Neural cell (in vitro differentiated cells): ENCODE data around the gene RIMS4. TPM values are rescaled to one million over a fixed set of nuclear protein-coding genes. Genes with fewer than 3 reads are reported as not detected.

Experiments used
- H2AFZ ChIP-seq: fragments of 200-600, 300-800 bp; sonication (generic), shearing (Covaris generic); 2 replicates; pipeline ENCODE4 v1.6.0; 2014; ENCODE audit warnings: low read depth, mild to moderate bottlenecking, antibody characterized with exemption, low read length, moderate library complexity
- H3F3A ChIP-seq: fragments of 200-600 bp; shearing (Covaris generic); 2 replicates; pipeline ENCODE4 v1.6.1; 2016; ENCODE audit warnings: mild to moderate bottlenecking, moderate library complexity, mixed read lengths, antibody characterized with exemption, low read length; ENCODE audit not compliant: insufficient read depth, poor library complexity, severe bottlenecking
- H3K27ac ChIP-seq: fragments of 200-600, 300-800 bp; sonication (generic), shearing (Covaris generic); 2 replicates; pipeline ENCODE4 v1.5.1; 2014; ENCODE audit warnings: mild to moderate bottlenecking, low read length, moderate library complexity
- H3K27me3 ChIP-seq: fragments of 300-800, 200-600 bp; sonication (generic), shearing (Covaris generic); 2 replicates; pipeline ENCODE4 v1.6.0; 2014; ENCODE audit warnings: mild to moderate bottlenecking, low read depth, low read length, moderate library complexity; ENCODE audit not compliant: insufficient read depth
- H3K36me3 ChIP-seq: fragments of 300-800, 200-600 bp; sonication (generic), shearing (Covaris generic); 2 replicates; pipeline ENCODE4 v1.5.1; 2014; ENCODE audit warnings: mild to moderate bottlenecking, antibody characterized with exemption, low read length, moderate library complexity; ENCODE audit not compliant: insufficient read depth
- H3K4me2 ChIP-seq: fragments of 300-800, 200-600 bp; sonication (generic), shearing (Covaris generic); 2 replicates; pipeline ENCODE4 v1.6.0; 2014; ENCODE audit warnings: mild to moderate bottlenecking, low read length
- H3K4me3 ChIP-seq: fragments of 300-800, 200-600 bp; sonication (generic), shearing (Covaris generic); 2 replicates; pipeline ENCODE4 v1.5.1; 2014; ENCODE audit warnings: mild to moderate bottlenecking, low read length, moderate library complexity
- H3K79me2 ChIP-seq: fragments of 200-600 bp; shearing (Covaris generic); replicated peaks from 2 replicates; pipeline ENCODE4 v1.6.0; 2014; ENCODE audit warnings: mild to moderate bottlenecking, low read length, moderate library complexity; ENCODE audit not compliant: insufficient read depth
- H3K9ac ChIP-seq: fragments of 300-800, 200-600 bp; sonication (generic), shearing (Covaris generic); 2 replicates; pipeline ENCODE4 v1.6.1; 2016; ENCODE audit warnings: mild to moderate bottlenecking, low read length, mixed read lengths
- H3K9me2 ChIP-seq: fragments of 200-600 bp; shearing (Covaris generic); 2 replicates; pipeline ENCODE4 v1.6.1; 2016; ENCODE audit warnings: mild to moderate bottlenecking, low read length, mixed read lengths; ENCODE audit not compliant: insufficient read depth
- H3K9me3 ChIP-seq: fragments of 200-600, 300-800 bp; sonication (generic), shearing (Covaris generic); 2 replicates; pipeline ENCODE4 v1.6.1; 2016; ENCODE audit warnings: mild to moderate bottlenecking, mixed run types, low read length, moderate library complexity, mixed read lengths
- H4K20me1 ChIP-seq: fragments of 200-600 bp; shearing (Covaris generic); 2 replicates; pipeline ENCODE4 v1.6.1; 2016; ENCODE audit warnings: mild to moderate bottlenecking, mixed run types; ENCODE audit not compliant: insufficient read depth
- EP300 ChIP-seq: fragments of 450-650 bp; conservative IDR thresholded peaks from 2 replicates; pipeline ENCODE4 v1.6.1; 2014; ENCODE audit warnings: antibody characterized with exemption, mild to moderate bottlenecking, moderate library complexity; ENCODE audit not compliant: poor library complexity, severe bottlenecking
- EZH2 ChIP-seq: fragments of 200-600, 300-800 bp; shearing (Covaris generic), sonication (generic); IDR thresholded peaks from 2 replicates; pipeline ENCODE4 v1.6.1; 2014; ENCODE audit warnings: antibody characterized with exemption, low read length, borderline replicate concordance, mild to moderate bottlenecking; ENCODE audit not compliant: insufficient read depth, poor library complexity, severe bottlenecking
- MXI1 ChIP-seq: fragments of 450-650 bp; conservative IDR thresholded peaks from 2 replicates; pipeline ENCODE4 v1.6.1; 2014; ENCODE audit warnings: antibody characterized with exemption, mild to moderate bottlenecking; ENCODE audit not compliant: poor library complexity, severe bottlenecking
- POLR2AphosphoS5 ChIP-seq: IDR thresholded peaks from 2 replicates; pipeline ENCODE4 v1.6.1; 2012
- RAD21 ChIP-seq: fragments of 450-650 bp; conservative IDR thresholded peaks from 2 replicates; pipeline ENCODE4 v1.6.1; 2014; ENCODE audit warnings: antibody characterized with exemption, mild to moderate bottlenecking, moderate library complexity
- SMC3 ChIP-seq: fragments of 450-650 bp; conservative IDR thresholded peaks from 2 replicates; pipeline ENCODE4 v1.6.1; 2014; ENCODE audit warnings: antibody characterized with exemption, mild to moderate bottlenecking, moderate library complexity; ENCODE audit not compliant: poor library complexity
- TAF1 ChIP-seq: IDR thresholded peaks from 2 replicates; pipeline ENCODE4 v1.6.1; 2012; ENCODE audit warnings: low read depth
- polyA plus RNA-seq: library from polyadenylated mRNA; depleted of rRNA; stranded (reverse); fragments of >200 nt; gene quantifications from 2 replicates; pipeline ENCODE4 v1.2.3, GENCODE V29; 2014
- TF ChIP-seq, protein P1 (sequence below): IDR thresholded peaks from 2 replicates; pipeline ENCODE4 v1.6.1; 2012; ENCODE audit warnings: borderline replicate concordance
- TF ChIP-seq, protein P2 (sequence below): fragments of 450-650 bp; IDR thresholded peaks from 2 replicates; pipeline ENCODE4 v1.5.1; 2014; ENCODE audit warnings: antibody characterized with exemption, mild to moderate bottlenecking, moderate library complexity; ENCODE audit not compliant: poor library complexity, severe bottlenecking

The RIMS4 gene
- polyA plus RNA-seq, 1 donor from 2014 or later = 40.6 TPM

GRCh38 chr20:44768854-44769480 lies 41.4 kb downstream of the RIMS4 start:
- Histone ChIP-seq H3K27me3 (no peaks in the 10 kb centered on the region), H3K4me3 (no peak overlapping the region), H3F3A (no peaks in the 10 kb centered on the region), H3K9ac (no peak overlapping the region), H3K4me2 (no peak overlapping the region), H3K9me3 (no peaks in the 10 kb centered on the region), H3K36me3 (no peaks in the 10 kb centered on the region), H3K79me2 (no peaks in the 10 kb centered on the region), H2AFZ (no peak overlapping the region), H3K9me2 (no peaks in the 10 kb centered on the region), H4K20me1 (no peaks in the 10 kb centered on the region), H3K27ac (no peak overlapping the region)
- no peak for TF ChIP-seq RAD21
- TF ChIP-seq, protein P1, sequence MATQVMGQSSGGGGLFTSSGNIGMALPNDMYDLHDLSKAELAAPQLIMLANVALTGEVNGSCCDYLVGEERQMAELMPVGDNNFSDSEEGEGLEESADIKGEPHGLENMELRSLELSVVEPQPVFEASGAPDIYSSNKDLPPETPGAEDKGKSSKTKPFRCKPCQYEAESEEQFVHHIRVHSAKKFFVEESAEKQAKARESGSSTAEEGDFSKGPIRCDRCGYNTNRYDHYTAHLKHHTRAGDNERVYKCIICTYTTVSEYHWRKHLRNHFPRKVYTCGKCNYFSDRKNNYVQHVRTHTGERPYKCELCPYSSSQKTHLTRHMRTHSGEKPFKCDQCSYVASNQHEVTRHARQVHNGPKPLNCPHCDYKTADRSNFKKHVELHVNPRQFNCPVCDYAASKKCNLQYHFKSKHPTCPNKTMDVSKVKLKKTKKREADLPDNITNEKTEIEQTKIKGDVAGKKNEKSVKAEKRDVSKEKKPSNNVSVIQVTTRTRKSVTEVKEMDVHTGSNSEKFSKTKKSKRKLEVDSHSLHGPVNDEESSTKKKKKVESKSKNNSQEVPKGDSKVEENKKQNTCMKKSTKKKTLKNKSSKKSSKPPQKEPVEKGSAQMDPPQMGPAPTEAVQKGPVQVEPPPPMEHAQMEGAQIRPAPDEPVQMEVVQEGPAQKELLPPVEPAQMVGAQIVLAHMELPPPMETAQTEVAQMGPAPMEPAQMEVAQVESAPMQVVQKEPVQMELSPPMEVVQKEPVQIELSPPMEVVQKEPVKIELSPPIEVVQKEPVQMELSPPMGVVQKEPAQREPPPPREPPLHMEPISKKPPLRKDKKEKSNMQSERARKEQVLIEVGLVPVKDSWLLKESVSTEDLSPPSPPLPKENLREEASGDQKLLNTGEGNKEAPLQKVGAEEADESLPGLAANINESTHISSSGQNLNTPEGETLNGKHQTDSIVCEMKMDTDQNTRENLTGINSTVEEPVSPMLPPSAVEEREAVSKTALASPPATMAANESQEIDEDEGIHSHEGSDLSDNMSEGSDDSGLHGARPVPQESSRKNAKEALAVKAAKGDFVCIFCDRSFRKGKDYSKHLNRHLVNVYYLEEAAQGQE = no peak
- TF ChIP-seq POLR2AphosphoS5 = no peak
- TF ChIP-seq, protein P2, sequence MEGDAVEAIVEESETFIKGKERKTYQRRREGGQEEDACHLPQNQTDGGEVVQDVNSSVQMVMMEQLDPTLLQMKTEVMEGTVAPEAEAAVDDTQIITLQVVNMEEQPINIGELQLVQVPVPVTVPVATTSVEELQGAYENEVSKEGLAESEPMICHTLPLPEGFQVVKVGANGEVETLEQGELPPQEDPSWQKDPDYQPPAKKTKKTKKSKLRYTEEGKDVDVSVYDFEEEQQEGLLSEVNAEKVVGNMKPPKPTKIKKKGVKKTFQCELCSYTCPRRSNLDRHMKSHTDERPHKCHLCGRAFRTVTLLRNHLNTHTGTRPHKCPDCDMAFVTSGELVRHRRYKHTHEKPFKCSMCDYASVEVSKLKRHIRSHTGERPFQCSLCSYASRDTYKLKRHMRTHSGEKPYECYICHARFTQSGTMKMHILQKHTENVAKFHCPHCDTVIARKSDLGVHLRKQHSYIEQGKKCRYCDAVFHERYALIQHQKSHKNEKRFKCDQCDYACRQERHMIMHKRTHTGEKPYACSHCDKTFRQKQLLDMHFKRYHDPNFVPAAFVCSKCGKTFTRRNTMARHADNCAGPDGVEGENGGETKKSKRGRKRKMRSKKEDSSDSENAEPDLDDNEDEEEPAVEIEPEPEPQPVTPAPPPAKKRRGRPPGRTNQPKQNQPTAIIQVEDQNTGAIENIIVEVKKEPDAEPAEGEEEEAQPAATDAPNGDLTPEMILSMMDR = no peak
- no peak for TF ChIP-seq MXI1
- no peak for TF ChIP-seq EP300
- no peak for TF ChIP-seq SMC3
- TF ChIP-seq EZH2 = no peak

DNA sequence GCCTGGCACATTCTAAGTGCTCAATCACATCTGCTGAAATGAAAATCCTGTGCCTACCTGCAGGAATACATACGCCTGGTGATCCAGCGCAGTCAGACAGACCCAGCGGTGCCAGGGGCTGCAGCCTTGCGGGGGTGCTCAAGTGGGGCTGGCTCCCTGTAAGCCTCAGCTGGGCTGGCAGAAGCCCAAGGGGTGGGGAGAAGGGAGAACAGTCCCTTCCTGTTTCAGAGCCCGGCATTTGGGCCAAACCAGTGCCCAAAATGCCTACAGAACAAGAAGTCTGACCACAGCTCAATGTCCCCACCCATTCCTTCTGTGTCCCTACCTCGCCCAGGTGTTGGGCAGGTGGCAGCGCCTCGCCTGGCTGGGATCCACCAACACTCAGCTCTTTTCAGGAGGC lies 42.1 kb downstream of the RIMS4 start:
- H3K9me2 ChIP-seq = no peaks in the 10 kb centered on the region
- no peak overlapping the region for H3K4me2 ChIP-seq
- H3K27ac ChIP-seq = no peak overlapping the region
- no peaks in the 10 kb centered on the region for H3K9me3 ChIP-seq
- H3K79me2 ChIP-seq = no peaks in the 10 kb centered on the region
- no peaks in the 10 kb centered on the region for H4K20me1 ChIP-seq
- H2AFZ ChIP-seq = no peak overlapping the region
- H3K36me3 ChIP-seq = no peaks in the 10 kb centered on the region
- no peaks in the 10 kb centered on the region for H3F3A ChIP-seq
- no peak overlapping the region for H3K4me3 ChIP-seq
- TF ChIP-seq, protein P2 = no peak
- TF ChIP-seq, protein P1 = no peak
- TF ChIP-seq POLR2AphosphoS5 (no peak), MXI1 (no peak), EP300 (no peak), TAF1 (no peak), SMC3 (no peak), EZH2 (no peak), RAD21 (no peak)
- no peak overlapping the region for H3K9ac ChIP-seq
- H3K27me3 ChIP-seq = no peaks in the 10 kb centered on the region
